ENCODE measurements around the gene DUSP28. TPM values are rescaled to one million over a fixed set of nuclear protein-coding genes. Genes with fewer than 3 reads are reported as not detected.

DUSP28 gene
- polyA plus RNA-seq, 1 experiment, result 6.1 TPM

DNA sequence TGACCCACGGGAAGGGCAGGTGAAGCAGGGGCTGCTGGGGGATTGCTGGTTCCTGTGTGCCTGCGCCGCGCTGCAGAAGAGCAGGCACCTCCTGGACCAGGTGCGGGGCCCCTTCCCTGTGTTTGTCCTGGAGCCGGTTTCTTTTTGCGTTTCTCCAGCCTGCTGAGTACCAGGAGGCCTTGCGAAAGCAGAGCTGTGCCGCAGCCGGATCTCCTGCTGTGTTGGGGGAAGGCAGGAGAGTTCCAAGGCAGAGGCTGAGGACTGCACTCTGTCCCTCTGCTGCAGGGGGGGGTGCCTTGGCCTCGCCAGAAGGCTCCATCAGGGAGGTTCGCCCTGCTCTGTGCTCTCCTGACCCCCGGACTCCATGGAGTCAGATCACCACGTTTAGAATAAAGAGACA, 29.2 kb downstream of the DUSP28 start:
- TF ChIP-seq, protein P1, sequence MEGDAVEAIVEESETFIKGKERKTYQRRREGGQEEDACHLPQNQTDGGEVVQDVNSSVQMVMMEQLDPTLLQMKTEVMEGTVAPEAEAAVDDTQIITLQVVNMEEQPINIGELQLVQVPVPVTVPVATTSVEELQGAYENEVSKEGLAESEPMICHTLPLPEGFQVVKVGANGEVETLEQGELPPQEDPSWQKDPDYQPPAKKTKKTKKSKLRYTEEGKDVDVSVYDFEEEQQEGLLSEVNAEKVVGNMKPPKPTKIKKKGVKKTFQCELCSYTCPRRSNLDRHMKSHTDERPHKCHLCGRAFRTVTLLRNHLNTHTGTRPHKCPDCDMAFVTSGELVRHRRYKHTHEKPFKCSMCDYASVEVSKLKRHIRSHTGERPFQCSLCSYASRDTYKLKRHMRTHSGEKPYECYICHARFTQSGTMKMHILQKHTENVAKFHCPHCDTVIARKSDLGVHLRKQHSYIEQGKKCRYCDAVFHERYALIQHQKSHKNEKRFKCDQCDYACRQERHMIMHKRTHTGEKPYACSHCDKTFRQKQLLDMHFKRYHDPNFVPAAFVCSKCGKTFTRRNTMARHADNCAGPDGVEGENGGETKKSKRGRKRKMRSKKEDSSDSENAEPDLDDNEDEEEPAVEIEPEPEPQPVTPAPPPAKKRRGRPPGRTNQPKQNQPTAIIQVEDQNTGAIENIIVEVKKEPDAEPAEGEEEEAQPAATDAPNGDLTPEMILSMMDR (IDR thresholded peaks at IDR 0.05; ENCODE audit: low read depth, low read length), result no peak
- no peak overlapping the region for H3K27ac ChIP-seq (ENCODE audit: low read depth, low read length)
- CTCF ChIA-PET, result interaction anchor here (1.4 kb wide), 1 partner anchor 23 kb away, joined by 5 read pairs; no protein-coding TSS in a partner anchor
- no peaks in the 10 kb centered on the region; the same call in 1 of the 2 replicates for H3K9me3 ChIP-seq (ENCODE audit: control insufficient read depth, insufficient read depth, low read length)
- POLR2A ChIA-PET, result no interaction called here
- no peak for DNase-seq (ENCODE audit: low read depth, low spot score)
- no peak overlapping the region for H3K4me3 ChIP-seq (ENCODE audit: low read depth, low read length)
- H3K27me3 ChIP-seq (ENCODE audit: control insufficient read depth, insufficient read depth, low read length), result no peaks in the 10 kb centered on the region

DNA sequence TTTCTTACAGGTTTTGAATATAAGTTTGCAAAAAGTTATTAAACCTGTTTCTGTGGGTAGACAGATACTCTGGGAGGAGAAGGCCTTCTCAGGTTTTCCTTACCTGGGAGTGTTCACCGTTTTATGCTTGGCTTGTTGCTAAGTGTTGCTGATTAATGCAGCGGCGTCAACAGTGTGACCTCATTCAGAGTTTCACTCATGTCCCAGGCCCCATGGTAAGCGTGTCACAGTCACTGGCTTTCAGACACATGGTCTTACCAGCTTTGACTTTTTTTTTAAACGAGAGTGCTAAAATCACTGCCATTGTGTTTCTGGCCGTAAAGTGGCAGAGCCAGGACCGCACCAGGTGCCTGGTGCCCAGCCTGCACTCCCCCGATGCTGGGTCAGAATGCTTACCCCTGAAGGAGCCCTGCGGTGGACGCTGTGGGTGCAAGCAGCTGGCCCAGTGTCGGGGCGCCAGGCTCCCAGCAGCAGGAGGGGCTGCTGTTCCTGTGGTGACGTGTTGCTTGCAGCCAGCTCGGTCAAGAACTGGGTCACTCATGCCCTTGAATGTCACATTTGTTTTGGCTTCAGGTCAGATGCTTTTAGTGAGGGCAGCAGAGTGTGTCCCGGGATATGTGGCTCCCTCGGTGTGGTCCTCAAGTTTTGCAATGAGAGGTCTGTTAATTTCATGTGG, 29.8 kb downstream of the DUSP28 start:
- ChIA-PET CTCF (no interaction called here), POLR2A (no interaction called here)
- TF ChIP-seq, protein P1 (IDR thresholded peaks at IDR 0.05; ENCODE audit: low read depth, low read length), result no peak
- Histone ChIP-seq H3K4me3 (ENCODE audit: low read depth, low read length) (no peak overlapping the region), H3K9me3 (ENCODE audit: control insufficient read depth, insufficient read depth, low read length) (no peaks in the 10 kb centered on the region; the same call in 1 of the 2 replicates), H3K27ac (ENCODE audit: low read depth, low read length) (no peak overlapping the region), H3K27me3 (ENCODE audit: control insufficient read depth, insufficient read depth, low read length) (no peaks in the 10 kb centered on the region)
- DNase-seq (ENCODE audit: low read depth, low spot score), result no peak

GRCh38 chr2:240590681-240591111, 30.5 kb downstream of the DUSP28 start:
- TF ChIP-seq, protein P1 (IDR thresholded peaks at IDR 0.05; ENCODE audit: low read depth, low read length), result no peak
- ChIA-PET CTCF (no interaction called here), POLR2A (no interaction called here)
- Histone ChIP-seq H3K27me3 (ENCODE audit: control insufficient read depth, insufficient read depth, low read length) (no peaks in the 10 kb centered on the region), H3K9me3 (ENCODE audit: control insufficient read depth, insufficient read depth, low read length) (no peaks in the 10 kb centered on the region; the same call in 1 of the 2 replicates), H3K27ac (ENCODE audit: low read depth, low read length) (no peak overlapping the region), H3K4me3 (ENCODE audit: low read depth, low read length) (no peak overlapping the region)
- DNase-seq (ENCODE audit: low read depth, low spot score), result no peak

- DNase-seq (ENCODE audit: low read depth, low spot score), result no peak
- H3K27me3 ChIP-seq (ENCODE audit: control insufficient read depth, insufficient read depth, low read length), result no peaks in the 10 kb centered on the region
- TF ChIP-seq, protein P1 (IDR thresholded peaks at IDR 0.05; ENCODE audit: low read depth, low read length), result no peak
- CTCF ChIA-PET, result no interaction called here
- H3K4me3 ChIP-seq (ENCODE audit: low read depth, low read length), result no peak overlapping the region
- no peak overlapping the region for H3K27ac ChIP-seq (ENCODE audit: low read depth, low read length)
- POLR2A ChIA-PET, result no interaction called here
- H3K9me3 ChIP-seq (ENCODE audit: control insufficient read depth, insufficient read depth, low read length), result no peaks in the 10 kb centered on the region; the same call in 1 of the 2 replicates
These were observed 31.1 kb downstream of the DUSP28 start for GRCh38 chr2:240591226-240591625.

DNA sequence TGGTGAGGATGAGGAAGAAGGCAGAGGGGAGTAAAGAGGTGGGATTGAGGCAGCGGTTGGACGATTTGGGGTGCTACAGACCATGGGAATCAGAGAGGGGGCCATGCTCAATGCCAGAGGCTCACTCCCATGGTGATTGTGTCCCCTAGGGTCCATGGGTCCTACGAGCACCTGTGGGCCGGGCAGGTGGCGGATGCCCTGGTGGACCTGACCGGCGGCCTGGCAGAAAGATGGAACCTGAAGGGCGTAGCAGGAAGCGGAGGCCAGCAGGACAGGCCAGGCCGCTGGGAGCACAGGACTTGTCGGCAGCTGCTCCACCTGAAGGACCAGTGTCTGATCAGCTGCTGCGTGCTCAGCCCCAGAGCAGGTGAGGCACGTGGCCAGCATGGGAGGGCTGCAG, 31.6 kb downstream of the DUSP28 start:
- DNase-seq (ENCODE audit: low read depth, low spot score), result no peak
- no peaks in the 10 kb centered on the region for H3K9me3 ChIP-seq (ENCODE audit: control insufficient read depth, insufficient read depth, low read length)
- H3K4me3 ChIP-seq (ENCODE audit: low read depth, low read length), result no peak overlapping the region
- H3K27ac ChIP-seq (ENCODE audit: low read depth, low read length), result no peak overlapping the region
- no peaks in the 10 kb centered on the region for H3K27me3 ChIP-seq (ENCODE audit: control insufficient read depth, insufficient read depth, low read length)
- ChIA-PET POLR2A (no interaction called here), CTCF (no interaction called here)
- TF ChIP-seq, protein P1 (IDR thresholded peaks at IDR 0.05; ENCODE audit: low read depth, low read length), result no peak
